Measurements from ENCODE around the gene P4HB. TPM values are rescaled to one million over a fixed set of nuclear protein-coding genes. Genes with fewer than 3 reads are reported as not detected.

P4HB gene
- total RNA-seq, 3 donors from 2014 or later: 374 to 475 (median 466) TPM

DNA sequence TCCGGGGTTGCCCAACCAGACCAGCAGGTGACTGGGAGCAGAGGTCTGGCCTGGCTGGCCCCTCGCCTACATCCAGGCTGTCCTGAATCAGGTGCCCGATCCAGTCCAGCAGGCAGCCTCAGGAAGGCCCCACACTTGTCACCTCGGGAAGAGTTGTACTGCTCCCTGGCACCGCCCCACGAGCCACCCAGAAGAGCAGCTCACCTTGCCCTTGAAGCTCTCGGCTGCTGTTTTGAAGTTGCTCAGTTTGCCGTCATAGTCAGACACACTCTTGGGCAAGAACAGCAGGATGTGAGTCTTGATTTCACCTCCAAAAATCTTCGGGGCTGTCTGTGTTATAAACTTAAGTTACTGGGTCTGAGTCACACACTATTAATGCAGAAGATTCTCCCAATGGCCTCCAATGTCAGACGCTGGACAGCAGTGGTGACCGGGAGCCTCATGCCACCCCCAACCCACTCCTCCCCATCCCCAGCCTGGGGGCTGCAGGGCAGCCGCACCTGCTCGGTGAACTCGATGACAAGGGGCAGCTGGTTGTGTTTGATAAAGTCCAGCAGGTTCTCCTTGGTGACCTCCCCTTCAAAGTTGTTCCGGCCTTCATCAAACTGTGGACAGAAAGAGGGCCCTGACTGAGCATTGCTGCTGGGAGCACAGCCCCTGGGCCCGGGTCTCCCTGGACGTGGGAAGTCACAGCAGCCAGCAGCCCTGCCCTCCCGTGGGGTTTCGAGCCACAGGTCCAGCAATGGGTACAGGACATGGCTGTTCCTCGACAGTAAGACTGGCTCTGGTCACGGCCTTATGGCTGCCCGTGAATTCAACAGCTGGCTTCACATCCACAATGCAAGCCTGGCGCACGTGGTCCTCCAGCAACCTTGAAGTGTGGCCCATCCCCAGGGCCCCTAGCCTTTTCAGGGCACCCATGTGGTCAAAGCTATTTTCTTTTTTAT lies 13.3 kb downstream of the P4HB start:
- H3K27ac ChIP-seq: no peak overlapping the region
- H3K4me1 ChIP-seq: no peaks in the 10 kb centered on the region
- DNase-seq (ENCODE audit: low spot score in 2 of 2): no peak
- TF ChIP-seq, protein P1, sequence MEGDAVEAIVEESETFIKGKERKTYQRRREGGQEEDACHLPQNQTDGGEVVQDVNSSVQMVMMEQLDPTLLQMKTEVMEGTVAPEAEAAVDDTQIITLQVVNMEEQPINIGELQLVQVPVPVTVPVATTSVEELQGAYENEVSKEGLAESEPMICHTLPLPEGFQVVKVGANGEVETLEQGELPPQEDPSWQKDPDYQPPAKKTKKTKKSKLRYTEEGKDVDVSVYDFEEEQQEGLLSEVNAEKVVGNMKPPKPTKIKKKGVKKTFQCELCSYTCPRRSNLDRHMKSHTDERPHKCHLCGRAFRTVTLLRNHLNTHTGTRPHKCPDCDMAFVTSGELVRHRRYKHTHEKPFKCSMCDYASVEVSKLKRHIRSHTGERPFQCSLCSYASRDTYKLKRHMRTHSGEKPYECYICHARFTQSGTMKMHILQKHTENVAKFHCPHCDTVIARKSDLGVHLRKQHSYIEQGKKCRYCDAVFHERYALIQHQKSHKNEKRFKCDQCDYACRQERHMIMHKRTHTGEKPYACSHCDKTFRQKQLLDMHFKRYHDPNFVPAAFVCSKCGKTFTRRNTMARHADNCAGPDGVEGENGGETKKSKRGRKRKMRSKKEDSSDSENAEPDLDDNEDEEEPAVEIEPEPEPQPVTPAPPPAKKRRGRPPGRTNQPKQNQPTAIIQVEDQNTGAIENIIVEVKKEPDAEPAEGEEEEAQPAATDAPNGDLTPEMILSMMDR (IDR thresholded peaks at IDR 0.05): no peak
- TF ChIP-seq POLR2A (IDR thresholded peaks at IDR 0.05) (no peak), POLR2AphosphoS5 (IDR thresholded peaks at IDR 0.05) (no peak)
- peaks cover 5% of the 10 kb centered on the region for H3K36me3 ChIP-seq
- intact Hi-C loops (cut with DNase I; ENCODE audit: low total_unique reads): loop anchor here (2.0 kb wide), 1 partner anchor 594 kb away; no protein-coding TSS in a partner anchor
- H3K4me3 ChIP-seq: no peak overlapping the region
- H3K9me3 ChIP-seq: no peaks in the 10 kb centered on the region
- no peaks in the 10 kb centered on the region for H3K27me3 ChIP-seq

DNA sequence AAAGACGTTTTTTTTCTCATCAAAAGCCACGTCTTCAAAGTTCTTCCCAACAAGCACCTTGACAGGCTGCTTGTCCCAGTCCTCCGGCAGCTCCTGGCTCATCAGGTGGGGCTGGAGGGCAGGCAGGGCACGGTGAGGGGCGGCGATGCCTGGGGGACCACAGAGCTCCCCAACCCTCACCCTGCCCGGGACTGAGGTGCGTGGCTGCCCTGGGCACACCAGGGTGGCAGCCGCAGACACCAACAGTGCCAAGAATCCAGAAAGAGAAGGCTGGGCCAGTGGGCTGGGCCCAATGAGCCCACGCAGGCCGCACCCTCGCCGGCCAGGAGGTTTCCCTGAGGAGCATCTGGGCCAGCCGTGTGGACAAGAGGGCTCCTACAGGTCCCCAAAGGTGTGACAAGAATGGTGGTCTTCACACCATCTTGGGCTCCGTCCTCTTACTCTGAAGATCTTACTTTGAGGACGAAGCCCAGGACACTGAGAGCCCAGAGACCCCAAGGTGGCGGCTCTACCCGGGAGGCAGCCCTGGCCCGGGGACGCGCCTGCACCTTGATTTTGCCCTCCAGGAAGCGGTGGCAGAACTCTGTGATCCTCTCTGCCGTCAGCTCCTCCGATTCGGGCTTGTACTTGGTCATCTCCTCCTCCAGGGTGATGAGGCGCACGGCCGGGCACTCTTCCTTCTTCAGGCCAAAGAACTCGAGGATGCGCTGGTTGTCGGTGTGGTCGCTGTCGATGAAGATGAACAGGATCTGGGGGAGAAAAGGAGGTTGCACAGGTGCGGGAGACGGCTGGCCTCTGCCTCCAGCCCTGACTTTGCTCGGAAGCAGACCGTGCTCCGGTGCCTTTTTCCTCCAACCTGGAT lies 14.2 kb downstream of the P4HB start:
- H3K4me3 ChIP-seq: no peak overlapping the region
- no peaks in the 10 kb centered on the region for H3K27me3 ChIP-seq
- H3K4me1 ChIP-seq: peaks cover 0 to 4% of the 10 kb centered on the region in 2 donors
- TF ChIP-seq, protein P1 (IDR thresholded peaks at IDR 0.05): no peak
- no peak for TF ChIP-seq POLR2AphosphoS5 (IDR thresholded peaks at IDR 0.05)
- TF ChIP-seq POLR2A (IDR thresholded peaks at IDR 0.05): no peak
- H3K27ac ChIP-seq: no peak overlapping the region
- no peaks in the 10 kb centered on the region for H3K9me3 ChIP-seq
- no peak for DNase-seq (ENCODE audit: low spot score in 2 of 2)
- H3K36me3 ChIP-seq: peaks cover 5% of the 10 kb centered on the region
- intact Hi-C loops (cut with DNase I; ENCODE audit: low total_unique reads): loop anchor here (2.0 kb wide), 1 partner anchor 593 kb away; no protein-coding TSS in a partner anchor

DNA sequence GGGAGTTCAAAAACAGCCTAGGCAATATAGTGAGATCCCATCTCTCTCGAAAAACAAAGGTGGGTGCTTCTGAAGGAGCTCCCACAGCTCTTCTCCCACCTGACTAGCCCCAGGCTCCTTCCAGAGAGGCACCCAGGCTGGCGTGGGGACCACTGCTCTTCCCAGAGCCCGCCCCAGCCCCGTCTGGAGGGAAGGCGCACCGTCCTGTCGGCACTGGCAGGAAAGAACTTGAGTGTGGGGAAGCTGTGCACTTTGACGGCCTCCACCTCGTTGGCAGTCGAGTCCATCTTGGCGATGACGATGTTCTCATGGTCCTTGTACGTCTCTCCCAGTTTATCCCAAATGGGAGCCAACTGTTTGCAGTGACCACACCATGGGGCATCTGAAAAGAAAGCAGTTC lies 15.0 kb downstream of the P4HB start:
- Histone ChIP-seq H3K4me1 (peaks cover 0 to 4% of the 10 kb centered on the region in 2 donors), H3K4me3 (no peak overlapping the region), H3K9me3 (no peaks in the 10 kb centered on the region), H3K36me3 (peaks cover 5% of the 10 kb centered on the region), H3K27ac (no peak overlapping the region), H3K27me3 (no peaks in the 10 kb centered on the region)
- intact Hi-C loops (cut with DNase I; ENCODE audit: low total_unique reads): no loop called here
- TF ChIP-seq, protein P1 (IDR thresholded peaks at IDR 0.05): no peak
- TF ChIP-seq POLR2AphosphoS5 (IDR thresholded peaks at IDR 0.05) (no peak), POLR2A (IDR thresholded peaks at IDR 0.05) (no peak)
- no peak for DNase-seq (ENCODE audit: low spot score in 2 of 2)

DNA sequence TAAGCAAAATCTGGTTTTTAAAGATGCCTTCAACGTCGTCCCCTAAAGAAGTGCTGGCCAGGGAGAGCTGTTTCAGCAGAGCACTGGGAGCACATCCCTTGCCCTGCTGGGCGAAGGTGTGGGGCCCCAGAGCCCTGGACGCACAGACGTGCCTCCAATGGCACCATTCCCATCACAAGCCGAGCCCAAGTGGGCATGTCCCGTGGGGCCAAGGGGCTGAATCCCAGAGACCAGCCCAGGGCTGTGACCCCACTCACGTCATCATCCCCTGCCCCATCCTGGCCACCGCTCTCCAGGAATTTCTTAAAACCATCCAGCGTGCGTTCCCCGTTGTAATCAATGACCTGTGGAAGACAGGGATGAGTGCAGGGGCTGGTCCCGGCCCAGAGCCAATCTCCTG lies 15.4 kb downstream of the P4HB start:
- Histone ChIP-seq H3K27me3 (no peaks in the 10 kb centered on the region), H3K4me1 (peaks cover 0 to 4% of the 10 kb centered on the region in 2 donors), H3K9me3 (no peaks in the 10 kb centered on the region), H3K4me3 (no peak overlapping the region), H3K36me3 (peaks cover 5% of the 10 kb centered on the region), H3K27ac (no peak overlapping the region)
- TF ChIP-seq POLR2AphosphoS5 (IDR thresholded peaks at IDR 0.05) (no peak), POLR2A (IDR thresholded peaks at IDR 0.05) (no peak)
- TF ChIP-seq, protein P1 (IDR thresholded peaks at IDR 0.05): no peak
- intact Hi-C loops (cut with DNase I; ENCODE audit: low total_unique reads): no loop called here
- DNase-seq (ENCODE audit: low spot score in 2 of 2): no peak

Measured in breast epithelium (tissue), 4 donors.